MG63 (cell line): ENCODE results near the gene ANGPTL7. TPM values are rescaled to one million over a fixed set of nuclear protein-coding genes. Genes with fewer than 3 reads are reported as not detected.

Source experiments
- DNase-seq: peaks from one replicate; pipeline ENCODE4 v3.0.0-alpha.2; 2020
- H3K27me3 ChIP-seq: fragments of 250-450 bp; sonication (Bioruptor Pico); 2 replicates; pipeline ENCODE4 v1.5.1; 2020; ENCODE audit warnings: mild to moderate bottlenecking, moderate library complexity
- H3K36me3 ChIP-seq: fragments of 250-450 bp; sonication (Bioruptor Pico); 2 replicates; pipeline ENCODE4 v1.5.1; 2020; ENCODE audit warnings: mild to moderate bottlenecking, moderate library complexity
- H3K4me3 ChIP-seq: fragments of 250-450 bp; sonication (Bioruptor Pico); 2 replicates; pipeline ENCODE4 v1.5.1; 2020; ENCODE audit warnings: mild to moderate bottlenecking, moderate library complexity
- H3K9me3 ChIP-seq: fragments of 250-450 bp; sonication (Bioruptor Pico); 2 replicates; pipeline ENCODE4 v1.5.1; 2020; ENCODE audit warnings: mild to moderate bottlenecking, moderate library complexity
- total RNA-seq: library from RNA; depleted of rRNA; stranded (reverse); fragments of >200 nt; shearing (Covaris generic); gene quantifications from 2 replicates; pipeline ENCODE4 v1.2.3, GENCODE V29; 2014; ENCODE audit warnings: low replicate concordance; rRNA removed

ANGPTL7 gene, protein sequence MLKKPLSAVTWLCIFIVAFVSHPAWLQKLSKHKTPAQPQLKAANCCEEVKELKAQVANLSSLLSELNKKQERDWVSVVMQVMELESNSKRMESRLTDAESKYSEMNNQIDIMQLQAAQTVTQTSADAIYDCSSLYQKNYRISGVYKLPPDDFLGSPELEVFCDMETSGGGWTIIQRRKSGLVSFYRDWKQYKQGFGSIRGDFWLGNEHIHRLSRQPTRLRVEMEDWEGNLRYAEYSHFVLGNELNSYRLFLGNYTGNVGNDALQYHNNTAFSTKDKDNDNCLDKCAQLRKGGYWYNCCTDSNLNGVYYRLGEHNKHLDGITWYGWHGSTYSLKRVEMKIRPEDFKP
- not detected in 2 replicates for total RNA-seq

DNA sequence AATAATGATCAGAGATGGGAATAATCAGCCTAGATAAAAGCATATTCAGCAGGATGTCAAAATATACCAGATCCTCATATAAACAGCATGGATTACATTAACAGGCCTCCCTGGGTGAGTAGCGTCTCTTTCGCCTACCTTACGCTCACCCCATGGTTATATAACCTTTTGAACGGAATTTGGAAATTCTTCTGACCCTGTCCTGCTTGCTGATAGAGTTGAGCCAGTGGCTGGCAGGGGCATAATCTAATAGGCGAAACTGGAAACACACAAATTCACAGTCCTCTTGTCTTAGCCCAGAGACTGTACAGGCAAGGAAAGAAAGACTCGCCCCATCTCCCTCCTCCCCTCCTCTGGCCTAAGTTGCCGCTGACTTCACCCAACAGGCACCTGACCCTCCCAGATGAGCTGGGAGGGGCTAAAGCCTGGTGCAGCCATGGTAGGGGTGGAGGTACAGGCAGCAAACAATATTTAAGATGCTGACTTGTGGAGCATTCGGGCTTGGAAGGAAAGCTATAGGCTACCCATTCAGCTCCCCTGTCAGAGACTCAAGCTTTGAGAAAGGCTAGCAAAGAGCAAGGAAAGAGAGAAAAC lies at the start of gene ANGPTL7:
Gene ANGPTL7 (plus strand): TSS at position 498 of the 594 bp plus-strand sequence. CDS start 225 bp downstream, outside the sequence.
- Histone ChIP-seq H3K9me3 (no peaks in the 10 kb centered on the region), H3K27me3 (no peaks in the 10 kb centered on the region), H3K36me3 (peaks cover 27% of the 10 kb centered on the region), H3K4me3 (no peak within 1 kb of the TSS)
- no peak for DNase-seq

DNA sequence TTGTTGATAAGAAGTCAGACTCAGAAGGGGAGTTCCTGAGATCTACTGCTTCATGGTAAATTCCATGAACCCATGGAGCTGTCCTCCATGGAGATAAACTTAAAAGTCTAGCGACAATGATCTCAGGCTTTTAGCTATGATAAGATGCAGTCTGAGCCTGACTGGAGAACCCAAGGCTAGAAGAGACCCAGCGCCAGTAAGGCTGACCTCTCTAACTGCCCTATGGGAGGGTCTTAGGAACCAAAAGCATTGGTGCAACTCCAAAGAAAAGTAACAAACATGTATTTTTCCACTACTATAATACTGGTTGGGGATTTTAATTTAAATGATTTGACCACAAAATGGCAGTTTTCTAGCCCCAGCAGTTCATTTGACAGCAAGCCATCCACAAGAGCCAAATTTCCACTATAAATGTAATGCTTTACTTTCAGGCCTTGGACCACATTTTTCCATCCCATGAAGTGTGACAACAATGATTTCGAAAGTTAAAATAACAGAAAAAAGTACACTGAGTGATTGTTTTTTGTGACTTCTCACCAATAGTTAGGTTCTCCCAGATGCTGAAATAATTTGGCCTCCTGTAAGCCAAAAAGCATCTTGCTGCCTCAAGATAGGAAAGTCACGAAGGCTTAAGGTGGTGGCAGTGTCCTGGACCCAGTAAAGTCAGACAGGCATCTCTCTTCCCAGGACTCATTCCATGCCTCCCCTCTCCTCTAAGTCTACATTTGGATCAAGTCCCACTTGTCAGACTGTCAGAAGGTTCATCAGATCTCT lies 46.4 kb upstream of the ANGPTL7 start:
- no peak for DNase-seq
- peaks cover 30% of the 10 kb centered on the region for H3K36me3 ChIP-seq
- no peak overlapping the region for H3K4me3 ChIP-seq
- no peaks in the 10 kb centered on the region for H3K27me3 ChIP-seq
- H3K9me3 ChIP-seq, result no peaks in the 10 kb centered on the region

DNA sequence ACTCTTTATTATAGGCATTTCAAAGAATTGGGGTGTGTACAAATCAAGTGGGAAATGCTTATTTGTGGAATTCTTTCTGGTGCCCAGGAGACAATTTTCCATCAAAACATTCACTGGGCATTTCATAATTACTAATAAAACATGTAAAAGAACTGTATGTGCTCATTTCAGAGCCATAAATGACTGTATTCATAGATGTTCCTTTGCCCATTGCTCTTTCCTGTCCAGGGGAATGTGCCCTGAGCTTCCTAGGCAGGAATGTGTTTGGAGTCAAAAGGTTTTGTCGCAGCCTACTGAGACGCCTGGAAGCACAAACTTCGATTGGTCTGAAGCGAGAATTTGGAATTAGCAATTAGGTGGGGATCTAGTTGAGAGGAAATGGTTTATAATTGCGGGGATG lies 45.8 kb upstream of the ANGPTL7 start:
- no peaks in the 10 kb centered on the region for H3K27me3 ChIP-seq
- peaks cover 24% of the 10 kb centered on the region for H3K36me3 ChIP-seq
- no peaks in the 10 kb centered on the region for H3K9me3 ChIP-seq
- no peak overlapping the region for H3K4me3 ChIP-seq
- DNase-seq, result no peak

DNA sequence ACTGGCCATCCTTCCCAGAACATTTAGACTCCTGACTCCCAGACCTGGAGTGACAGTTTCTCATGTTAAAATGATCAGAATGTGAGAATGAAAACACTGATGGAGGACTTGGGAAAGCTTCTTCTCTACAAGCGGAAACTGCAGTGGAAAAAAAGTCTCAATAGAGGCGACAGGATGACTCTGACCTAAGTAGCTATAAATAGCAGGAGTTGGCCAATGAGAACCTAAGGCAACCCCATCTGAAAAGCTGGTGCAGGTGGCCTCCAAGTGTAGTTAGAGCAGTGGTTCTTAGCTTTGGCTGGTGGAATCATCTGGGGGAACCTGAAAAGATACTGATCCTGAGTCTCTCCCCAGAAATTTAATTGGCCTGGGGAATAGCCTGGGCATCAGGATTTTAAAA lies 45.2 kb upstream of the ANGPTL7 start:
- Histone ChIP-seq H3K9me3 (no peaks in the 10 kb centered on the region), H3K4me3 (no peak overlapping the region), H3K36me3 (peaks cover 20% of the 10 kb centered on the region), H3K27me3 (no peaks in the 10 kb centered on the region)
- no peak for DNase-seq

DNA sequence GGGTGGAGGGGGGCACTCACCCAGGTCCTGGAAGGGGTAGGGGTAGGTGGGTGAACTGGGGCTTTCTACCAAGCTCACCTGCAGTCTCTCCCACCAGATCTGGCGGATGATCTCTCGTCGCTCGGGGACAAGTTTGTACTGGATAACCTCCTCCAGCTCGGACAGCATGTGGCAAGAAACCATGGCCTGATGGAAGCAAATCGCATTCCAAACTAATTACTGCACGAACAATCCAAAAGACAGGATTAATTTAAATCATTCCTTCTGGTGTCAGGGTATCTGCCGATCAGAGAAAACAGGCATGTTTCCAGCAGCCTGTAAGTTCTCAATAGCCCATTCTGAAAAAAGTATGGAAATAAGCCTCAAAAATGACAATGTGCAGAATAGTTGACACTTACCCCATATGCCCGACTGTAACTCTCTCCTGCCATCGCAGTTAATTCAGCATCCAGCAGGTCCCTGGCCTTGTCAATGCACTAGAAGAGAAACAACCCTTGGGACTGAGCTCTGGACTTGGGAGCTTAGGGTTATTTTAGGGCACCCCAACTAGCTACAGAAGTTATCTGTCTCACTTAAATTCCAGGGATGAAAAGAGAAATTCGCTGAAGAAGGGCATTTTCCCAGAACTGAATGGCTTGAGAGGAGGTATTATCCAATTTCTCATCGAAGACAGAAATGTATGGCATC lies 44.4 kb upstream of the ANGPTL7 start:
- Histone ChIP-seq H3K27me3 (no peaks in the 10 kb centered on the region), H3K9me3 (no peaks in the 10 kb centered on the region), H3K36me3 (peaks cover 23% of the 10 kb centered on the region), H3K4me3 (no peak overlapping the region)
- DNase-seq, result no peak

DNA sequence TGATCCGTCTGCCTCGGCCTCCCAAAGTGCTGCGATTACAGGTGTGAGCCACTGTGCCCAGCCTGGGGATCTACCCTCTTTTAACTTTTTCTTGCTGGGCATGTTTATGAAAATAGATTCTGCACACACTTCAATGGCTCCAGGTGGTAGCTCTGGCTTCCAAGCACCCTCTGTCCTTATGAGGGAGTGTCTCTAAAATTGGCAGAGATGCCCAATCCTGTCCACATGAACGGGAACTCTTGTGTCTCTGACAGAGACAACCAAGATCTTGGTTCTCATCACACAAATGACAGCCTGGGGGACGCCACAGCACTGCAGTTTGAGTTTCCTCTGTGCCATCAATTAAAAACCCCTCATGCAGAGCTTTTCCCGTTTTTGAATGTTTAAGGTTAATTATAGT lies 43.4 kb upstream of the ANGPTL7 start:
- Histone ChIP-seq H3K9me3 (no peaks in the 10 kb centered on the region), H3K36me3 (peaks cover 26% of the 10 kb centered on the region), H3K4me3 (no peak overlapping the region), H3K27me3 (no peaks in the 10 kb centered on the region)
- DNase-seq, result no peak

DNA sequence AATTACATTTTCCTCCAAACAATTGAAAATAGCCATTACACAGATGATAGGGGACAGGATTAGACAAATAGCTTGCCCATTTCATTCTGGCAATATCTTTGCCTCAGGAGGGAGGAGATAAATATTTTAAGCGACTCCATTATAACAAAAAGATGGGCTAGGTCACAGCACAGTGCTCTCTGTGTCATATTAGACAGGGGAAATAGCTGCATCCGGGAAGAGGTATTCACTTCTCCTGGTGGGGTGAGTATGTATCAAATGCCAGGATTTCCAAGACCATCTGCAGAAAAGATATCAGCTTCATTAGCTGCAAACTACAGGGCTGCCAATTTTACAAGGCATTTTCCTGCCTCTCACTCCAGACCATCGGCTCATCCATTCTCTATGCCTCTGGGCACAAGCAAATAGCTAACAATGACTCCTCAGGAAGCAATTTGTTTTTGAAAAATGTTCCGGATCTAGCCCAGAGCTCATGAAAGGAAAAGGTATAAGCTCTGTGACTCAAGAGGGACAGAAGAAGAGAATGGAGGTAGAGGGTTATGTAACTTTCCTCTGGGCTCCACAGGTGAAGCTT lies 41.9 kb upstream of the ANGPTL7 start:
- Histone ChIP-seq H3K9me3 (no peaks in the 10 kb centered on the region), H3K4me3 (no peak overlapping the region), H3K36me3 (peaks cover 29% of the 10 kb centered on the region), H3K27me3 (no peaks in the 10 kb centered on the region)
- no peak for DNase-seq

DNA sequence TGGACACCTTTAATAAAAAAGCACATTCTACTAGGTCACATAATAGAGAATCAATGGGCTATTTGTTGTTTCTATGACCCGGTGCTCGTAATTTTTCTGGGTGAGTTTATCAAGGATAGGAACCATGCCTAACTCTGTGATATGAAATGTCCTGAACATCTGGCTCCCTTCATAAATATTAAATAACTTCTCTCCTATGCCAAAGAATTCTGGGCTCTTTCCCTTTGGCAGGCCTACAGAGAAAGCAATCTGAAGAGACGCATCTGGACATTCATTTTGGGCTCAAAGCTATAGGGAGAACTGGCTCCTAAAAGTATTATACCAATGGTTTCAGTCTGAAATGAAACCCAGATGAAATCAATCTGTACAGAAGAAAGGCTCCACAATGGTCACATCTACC lies 38.8 kb upstream of the ANGPTL7 start:
- no peaks in the 10 kb centered on the region for H3K27me3 ChIP-seq
- no peak for DNase-seq
- no peaks in the 10 kb centered on the region for H3K9me3 ChIP-seq
- H3K4me3 ChIP-seq, result no peak overlapping the region
- peaks cover 35% of the 10 kb centered on the region for H3K36me3 ChIP-seq

DNA sequence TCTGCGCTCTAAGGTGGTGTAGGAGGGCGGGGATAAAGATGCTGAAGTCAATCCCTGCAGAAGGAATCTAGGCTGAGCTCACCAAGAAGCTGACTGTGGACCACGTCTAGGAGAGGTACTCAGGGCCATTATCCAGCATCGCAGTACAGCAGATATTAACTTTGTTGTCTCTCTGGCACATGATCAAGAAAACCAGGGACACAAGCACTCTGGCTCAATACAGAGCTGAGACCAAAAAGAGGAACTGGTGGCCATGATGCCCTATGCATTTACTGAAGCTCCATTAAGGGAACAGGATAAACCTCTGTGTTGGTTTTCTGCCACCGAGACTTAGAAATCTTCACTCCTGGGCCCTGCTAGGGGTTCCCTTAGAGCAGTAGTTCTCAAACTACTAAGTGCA lies 38.0 kb upstream of the ANGPTL7 start:
- Histone ChIP-seq H3K9me3 (no peaks in the 10 kb centered on the region), H3K27me3 (no peaks in the 10 kb centered on the region), H3K36me3 (peaks cover 38% of the 10 kb centered on the region), H3K4me3 (no peak overlapping the region)
- DNase-seq, result no peak

DNA sequence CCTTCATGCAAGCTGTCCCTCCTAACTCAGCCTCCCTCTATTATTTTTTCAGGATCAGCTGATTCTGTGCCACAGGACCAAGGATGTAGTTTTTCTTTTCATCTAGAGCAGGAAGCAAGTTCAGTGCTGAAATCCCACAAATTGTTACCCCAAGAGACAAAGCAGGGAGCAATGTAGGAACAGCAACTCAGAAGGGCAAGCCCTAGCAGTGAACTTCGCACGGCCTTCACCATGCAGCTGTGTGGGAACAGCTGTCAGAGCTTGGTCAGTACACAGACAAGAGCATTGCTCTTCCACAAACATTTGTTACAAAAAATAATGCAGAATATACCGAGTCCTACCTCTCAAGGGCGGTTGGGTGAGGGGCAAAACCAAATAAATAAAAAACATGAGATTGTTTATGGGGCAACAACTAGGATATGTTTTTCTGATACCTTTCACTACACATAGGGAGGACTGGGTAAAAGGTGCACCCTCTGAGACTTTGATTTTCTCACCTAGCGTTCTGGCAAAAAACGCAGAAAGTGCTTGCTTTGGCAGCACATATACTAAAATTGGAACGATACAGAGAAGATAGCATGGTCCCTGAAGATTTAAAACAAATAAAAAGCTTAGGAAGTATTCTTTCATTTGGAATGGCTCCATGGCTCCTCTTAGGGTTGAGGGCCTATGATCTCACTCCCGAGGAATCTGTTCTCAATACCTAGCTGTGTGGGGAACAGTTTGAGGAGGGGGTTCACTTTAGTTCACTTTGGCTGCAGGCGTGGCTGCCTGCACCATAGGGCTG lies 37.1 kb upstream of the ANGPTL7 start:
- H3K4me3 ChIP-seq, result no peak overlapping the region
- H3K27me3 ChIP-seq, result no peaks in the 10 kb centered on the region
- no peak for DNase-seq
- peaks cover 40% of the 10 kb centered on the region for H3K36me3 ChIP-seq
- no peaks in the 10 kb centered on the region for H3K9me3 ChIP-seq

DNA sequence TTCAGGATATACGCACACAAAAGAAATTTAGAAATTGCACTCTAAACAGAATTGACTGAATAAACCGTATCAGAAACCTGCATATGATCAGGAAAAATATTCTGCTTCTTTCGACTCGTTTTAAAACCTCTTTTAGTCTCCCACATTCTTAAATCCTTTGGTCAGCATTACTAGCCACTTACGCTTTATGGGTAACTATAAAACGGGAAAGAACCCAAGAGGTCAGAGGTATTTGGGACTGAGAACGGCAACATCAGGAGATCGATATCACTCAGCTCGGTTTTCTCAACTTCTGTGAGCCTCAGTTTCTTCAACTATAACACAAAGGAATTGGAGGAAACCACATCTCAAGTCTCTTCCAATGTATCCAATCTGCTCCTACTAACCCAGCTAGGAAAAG lies 36.4 kb upstream of the ANGPTL7 start:
- Histone ChIP-seq H3K36me3 (peaks cover 46% of the 10 kb centered on the region), H3K4me3 (no peak overlapping the region), H3K9me3 (no peaks in the 10 kb centered on the region), H3K27me3 (no peaks in the 10 kb centered on the region)
- no peak for DNase-seq

DNA sequence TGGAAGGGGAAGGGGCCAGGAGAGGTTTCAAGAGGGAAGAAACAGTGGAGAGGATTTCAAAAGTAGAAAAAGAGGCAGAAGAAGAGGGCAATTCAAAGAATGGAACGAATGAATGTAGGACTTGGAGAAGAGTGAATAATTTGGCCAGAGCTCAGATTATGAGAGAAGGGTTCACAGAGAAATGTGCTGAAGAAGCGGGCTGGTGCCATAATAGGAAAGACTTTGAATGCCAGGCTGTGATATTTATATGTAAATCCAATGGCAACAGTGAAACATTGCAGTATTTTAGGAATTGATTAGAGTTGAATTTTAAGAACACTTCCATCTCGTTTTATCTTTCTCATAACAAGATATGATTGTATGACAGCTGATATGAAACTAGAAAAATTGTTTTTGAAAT lies 36.0 kb upstream of the ANGPTL7 start:
- Histone ChIP-seq H3K4me3 (no peak overlapping the region), H3K27me3 (no peaks in the 10 kb centered on the region), H3K9me3 (no peaks in the 10 kb centered on the region), H3K36me3 (peaks cover 46% of the 10 kb centered on the region)
- no peak for DNase-seq

DNA sequence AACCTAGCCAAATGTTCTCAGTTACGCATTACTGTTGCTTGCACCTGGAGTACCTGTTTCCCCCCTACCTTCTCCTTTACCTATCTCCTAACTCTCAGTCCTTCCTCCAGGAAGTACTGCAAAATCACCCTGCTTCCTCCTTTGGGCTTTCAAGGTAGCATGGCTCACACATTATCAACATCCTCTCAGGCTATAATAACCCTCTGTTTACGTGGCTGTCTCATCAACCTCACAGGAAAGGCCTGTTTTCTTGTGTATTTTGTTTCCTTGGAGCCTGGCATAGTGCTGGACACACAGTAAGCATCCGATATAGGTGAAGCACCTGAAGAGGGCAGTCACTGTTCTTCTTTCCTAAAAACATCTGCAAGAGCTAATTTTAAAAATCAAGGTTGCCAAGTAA lies 32.7 kb upstream of the ANGPTL7 start:
- Histone ChIP-seq H3K27me3 (no peaks in the 10 kb centered on the region), H3K4me3 (no peak overlapping the region), H3K36me3 (peaks cover 37% of the 10 kb centered on the region), H3K9me3 (no peaks in the 10 kb centered on the region)
- no peak for DNase-seq

DNA sequence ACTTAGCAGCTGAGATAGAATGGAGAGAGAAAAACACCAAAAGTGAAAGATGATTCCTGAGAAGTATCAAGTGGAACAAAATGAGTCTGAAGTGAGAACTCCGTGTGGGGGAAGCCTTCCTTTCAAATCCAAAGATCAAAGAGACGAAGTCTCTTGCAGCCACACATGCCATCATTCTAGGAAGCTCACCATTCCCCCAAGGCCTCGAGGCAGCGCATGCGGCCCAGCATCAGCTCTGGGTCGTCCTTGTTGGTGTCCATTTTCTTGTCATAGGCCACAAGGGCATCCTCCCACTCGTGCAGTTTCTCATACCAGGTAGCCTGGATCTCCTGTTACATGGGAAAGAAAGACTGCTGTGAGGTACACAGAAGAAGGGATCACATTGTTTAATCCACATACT lies 32.2 kb upstream of the ANGPTL7 start:
- Histone ChIP-seq H3K27me3 (no peaks in the 10 kb centered on the region), H3K4me3 (no peak overlapping the region), H3K36me3 (peaks cover 37% of the 10 kb centered on the region), H3K9me3 (no peaks in the 10 kb centered on the region)
- no peak for DNase-seq

DNA sequence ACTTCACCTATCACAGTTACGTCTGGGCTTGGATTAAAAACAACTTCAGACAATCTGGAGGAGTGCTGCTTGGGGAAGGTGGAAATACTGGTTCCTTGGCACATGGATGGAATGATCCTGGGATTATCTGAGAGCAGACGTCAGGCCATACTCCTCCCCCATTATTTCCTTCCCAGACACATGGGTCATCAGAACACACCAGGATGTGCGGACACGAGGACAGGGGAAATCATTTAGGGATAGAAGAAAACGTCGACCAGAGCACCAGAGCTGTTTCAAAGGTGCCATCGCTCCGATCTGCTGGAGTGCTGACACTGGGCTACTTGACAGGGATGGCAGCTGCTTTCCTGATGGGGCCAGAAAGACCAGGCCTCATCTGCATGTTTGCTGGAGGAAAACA lies 31.8 kb upstream of the ANGPTL7 start:
- no peak overlapping the region for H3K4me3 ChIP-seq
- H3K27me3 ChIP-seq, result no peaks in the 10 kb centered on the region
- peaks cover 37% of the 10 kb centered on the region for H3K36me3 ChIP-seq
- DNase-seq, result no peak
- H3K9me3 ChIP-seq, result no peaks in the 10 kb centered on the region

DNA sequence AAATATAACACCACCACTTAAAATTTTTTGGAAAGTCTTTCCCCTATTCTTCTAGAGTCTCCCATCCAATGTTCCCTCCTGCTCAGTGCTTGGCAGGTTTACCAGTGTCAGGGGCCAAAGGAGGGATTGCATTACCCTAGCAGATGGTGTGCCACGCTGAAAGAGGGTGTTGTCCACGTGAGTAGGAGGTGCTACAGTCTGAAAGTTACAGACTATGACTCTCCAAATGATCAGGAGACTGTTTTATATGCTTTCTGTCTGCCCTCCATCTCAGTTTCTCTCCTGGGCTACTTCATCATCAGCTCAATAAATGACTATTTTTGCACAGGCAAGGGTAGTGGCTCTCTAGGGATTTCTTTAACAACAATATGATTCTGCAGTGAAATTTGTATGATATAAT lies 31.3 kb upstream of the ANGPTL7 start:
- DNase-seq, result peak; percentile 80
- Histone ChIP-seq H3K9me3 (no peaks in the 10 kb centered on the region), H3K36me3 (peaks cover 34% of the 10 kb centered on the region), H3K4me3 (no peak overlapping the region), H3K27me3 (no peaks in the 10 kb centered on the region)
